Activated T-cell treated with anti-CD3 and anti-CD28 coated beads, Interleukin-2, amount 50 U/mL, for 48 hours (primary cell): ENCODE results near the gene CD79B.
A peak's percentile ranks its signal among the peaks of the same experiment; 100 is the strongest.
"Not testable (repeated sequence)": the region's sequence is repeated elsewhere in the genome, so short reads cannot be mapped to it uniquely, and the experiment has no call there.

Experiments used
- DNase-seq, 2 experiments: peaks; one replicate each; pipeline ENCODE4 v3.0.0-alpha.2; 2020

CD79B gene

DNA sequence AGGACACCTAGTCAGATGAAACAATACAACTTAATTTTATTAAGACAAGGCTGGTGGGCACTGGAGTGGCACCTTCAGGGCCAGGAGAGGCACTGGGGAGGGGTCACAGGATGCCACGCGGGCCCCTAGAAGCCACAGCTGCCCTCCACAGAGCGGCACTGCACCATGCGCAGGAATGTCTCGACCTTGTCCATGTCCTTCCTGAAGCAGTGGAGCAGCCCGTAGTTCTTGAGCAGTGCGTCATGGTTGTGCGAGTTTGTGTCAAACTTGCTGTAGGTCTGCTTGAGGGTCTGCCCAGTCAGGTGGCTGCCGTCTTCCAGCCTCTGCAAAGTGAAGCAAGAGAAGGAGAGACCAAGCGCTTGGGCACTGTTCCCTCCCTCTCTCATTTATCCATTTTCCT lies 22.5 kb downstream of the CD79B start:
- DNase-seq, result not testable (repeated sequence)

- peak in 1 of 2 experiments; percentile 42 for DNase-seq
Measured at GRCh38 chr17:63907161-63907778, 24.9 kb downstream of the CD79B start.

GRCh38 chr17:63904796-63905195 lies 27.3 kb downstream of the CD79B start:
- not testable (repeated sequence) for DNase-seq

- not testable (repeated sequence) for DNase-seq
Measured at GRCh38 chr17:63903787-63904201, 28.3 kb downstream of the CD79B start.

- not testable (repeated sequence) for DNase-seq
Measured at GRCh38 chr17:63901971-63902370, 30.2 kb downstream of the CD79B start.

- DNase-seq, result peak; percentile 46 to 62
Measured at GRCh38 chr17:63898899-63899798, 33.0 kb downstream of the CD79B start.

DNA sequence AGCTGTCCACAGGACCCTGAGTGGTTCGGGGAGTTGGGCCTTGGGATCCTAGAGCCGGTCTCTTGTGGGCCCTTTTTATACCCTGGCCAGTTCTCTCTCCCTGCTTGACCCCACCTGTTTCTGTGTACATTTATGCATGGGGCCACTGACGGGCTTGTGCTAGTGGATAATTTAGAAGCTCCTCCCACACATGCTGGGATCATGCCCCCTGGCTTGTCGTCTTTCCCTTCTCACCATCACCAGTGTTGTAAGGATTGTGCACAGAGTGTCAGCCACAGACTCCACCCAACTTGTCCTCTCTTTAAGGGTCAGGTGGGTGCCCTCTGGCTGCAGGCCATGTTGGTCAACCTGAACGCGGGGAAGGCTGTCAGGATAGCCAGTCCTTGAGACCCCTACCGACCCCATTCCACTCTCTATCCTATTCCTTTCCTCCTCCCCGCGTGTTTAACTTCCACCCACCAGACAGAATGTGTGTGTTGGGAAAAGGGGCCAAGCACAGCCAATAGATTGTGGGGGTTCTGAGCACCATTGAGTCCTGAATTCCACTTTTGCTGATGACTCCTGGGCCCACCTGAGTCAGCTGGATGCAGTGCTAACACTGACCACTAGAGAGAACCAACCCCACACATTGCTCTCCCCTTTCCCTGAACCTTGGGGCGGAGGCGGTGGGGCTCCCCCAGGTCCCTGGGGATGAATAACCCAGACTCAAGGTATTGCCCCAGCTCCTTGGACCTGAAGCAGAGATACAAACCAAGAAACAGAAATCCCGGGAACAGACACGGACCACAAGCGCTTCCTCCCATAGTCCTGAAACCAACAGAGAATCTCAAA lies 35.4 kb downstream of the CD79B start, which contains the start of gene CSH1:
TSS of gene CSH1 (minus strand) at position 51 of the 831 bp plus-strand sequence. CDS start 63 bp downstream, outside the sequence.
- DNase-seq, result not testable (repeated sequence)

DNA sequence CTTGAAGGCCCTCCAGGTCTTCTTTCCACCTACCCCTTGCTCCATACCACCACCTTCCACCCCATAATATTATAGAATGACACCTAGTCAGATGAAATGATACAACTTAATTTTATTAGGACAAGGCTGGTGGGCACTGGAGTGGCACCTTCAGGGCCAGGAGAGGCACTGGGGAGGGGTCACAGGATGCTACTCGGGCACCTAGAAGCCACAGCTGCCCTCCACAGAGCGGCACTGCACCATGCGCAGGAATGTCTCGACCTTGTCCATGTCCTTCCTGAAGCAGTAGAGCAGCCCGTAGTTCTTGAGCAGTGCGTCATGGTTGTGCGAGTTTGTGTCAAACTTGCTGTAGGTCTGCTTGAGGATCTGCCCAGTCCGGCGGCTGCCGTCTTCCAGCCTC lies 37.3 kb downstream of the CD79B start:
- not testable (repeated sequence) for DNase-seq

- not testable (repeated sequence) for DNase-seq
Measured at GRCh38 chr17:63894021-63894420, 38.1 kb downstream of the CD79B start.

GRCh38 chr17:63892316-63893037 lies 39.7 kb downstream of the CD79B start:
- DNase-seq, result not testable (repeated sequence)

DNA sequence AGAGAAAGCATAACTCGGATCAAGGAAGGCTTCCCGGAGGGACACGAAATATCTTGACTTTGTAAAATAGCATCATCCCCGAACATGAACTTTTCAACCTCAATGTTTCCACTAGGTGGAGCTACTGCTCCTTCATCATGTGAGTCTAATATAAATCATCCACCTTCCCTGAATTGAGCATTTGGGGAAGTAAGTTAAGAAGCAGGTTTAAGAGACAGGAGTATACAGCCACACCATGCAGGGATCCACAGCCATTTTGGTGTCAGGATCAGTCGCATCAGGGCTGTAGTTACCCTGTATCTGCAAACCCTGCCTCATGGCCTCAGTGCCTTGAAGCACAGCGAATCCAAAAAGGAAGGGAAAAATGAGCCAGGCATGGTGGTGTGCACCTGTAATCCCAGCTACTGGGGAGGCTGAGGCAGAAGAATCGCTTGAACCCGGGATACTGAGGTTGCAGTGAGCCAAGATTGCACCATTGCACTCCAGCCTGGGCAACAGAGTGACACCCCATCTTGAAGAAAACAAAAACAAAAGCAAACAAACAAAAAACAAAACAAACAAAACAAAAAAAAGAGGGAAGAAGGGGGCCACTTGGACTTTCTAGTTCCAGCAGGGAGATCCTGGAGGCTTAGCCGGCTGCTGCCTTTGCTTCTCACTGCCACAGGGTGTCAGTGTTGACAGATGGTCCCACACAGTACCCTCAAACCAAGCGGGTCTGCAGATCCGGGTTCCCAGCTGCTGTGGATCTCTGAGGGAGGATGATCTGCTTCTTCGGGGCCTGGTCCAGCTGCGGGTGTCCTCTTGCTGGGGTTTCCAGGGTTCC lies 42.9 kb downstream of the CD79B start:
- DNase-seq, result not testable (repeated sequence)

DNA sequence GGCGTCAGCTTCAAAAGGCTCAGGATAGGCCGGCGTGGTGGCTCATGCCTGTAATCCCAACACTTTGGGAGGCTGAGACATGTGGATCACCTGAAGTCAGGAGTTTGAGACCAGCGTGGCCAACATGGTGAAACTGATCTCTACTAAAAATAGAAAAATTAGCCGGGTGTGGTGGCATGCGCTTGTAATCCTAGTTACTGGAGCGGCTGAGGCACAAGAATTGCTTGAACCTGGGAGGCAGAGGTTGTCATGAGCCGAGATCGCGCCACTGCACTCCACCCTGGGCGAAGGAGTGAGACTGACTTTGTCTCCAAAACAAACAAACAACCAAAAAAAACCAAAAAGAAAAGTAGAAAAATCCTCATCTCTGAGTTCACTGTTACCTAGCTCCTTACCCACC lies 47.0 kb downstream of the CD79B start:
- DNase-seq, result not testable (repeated sequence)

GRCh38 chr17:63882626-63883126 lies 49.5 kb downstream of the CD79B start:
- DNase-seq, result not testable (repeated sequence)

DNA sequence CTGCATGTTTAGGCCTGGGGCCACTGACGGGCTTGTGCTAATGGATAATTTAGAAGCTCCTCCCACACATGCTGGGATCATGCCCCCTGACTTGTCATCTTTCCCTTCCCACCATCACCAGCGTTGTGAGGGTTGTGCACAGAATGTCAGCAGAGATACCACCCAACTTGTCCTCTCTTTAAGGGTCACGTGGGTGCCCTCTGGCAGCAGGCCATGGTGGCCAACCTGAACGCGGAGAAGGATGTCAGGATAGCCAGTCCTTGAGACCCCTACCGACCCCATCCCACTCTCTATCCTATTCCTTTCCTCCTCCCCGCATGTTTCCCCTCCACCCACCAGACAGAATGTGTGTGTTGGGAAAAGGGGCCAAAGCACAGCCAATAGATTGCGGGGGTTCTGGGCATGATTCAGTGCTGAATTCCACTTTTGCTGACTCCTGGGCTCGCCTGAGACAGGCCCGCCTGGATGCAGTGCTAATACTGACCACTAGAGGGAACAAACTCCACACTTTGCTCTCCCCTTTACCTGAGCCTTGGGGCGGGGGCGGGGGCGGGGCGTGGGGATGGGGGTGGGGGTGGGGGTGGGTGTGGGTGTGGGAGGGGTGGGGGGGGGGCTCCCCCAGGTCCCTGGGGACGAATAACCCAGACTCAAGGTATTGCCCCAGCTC lies 50.1 kb downstream of the CD79B start, which contains the start of gene GH2:
TSS of gene GH2 (minus strand) at position 10 of the 667 bp plus-strand sequence. CDS start 143 bp downstream, outside the sequence.
- peak; percentile 65 to 75 for DNase-seq

DNA sequence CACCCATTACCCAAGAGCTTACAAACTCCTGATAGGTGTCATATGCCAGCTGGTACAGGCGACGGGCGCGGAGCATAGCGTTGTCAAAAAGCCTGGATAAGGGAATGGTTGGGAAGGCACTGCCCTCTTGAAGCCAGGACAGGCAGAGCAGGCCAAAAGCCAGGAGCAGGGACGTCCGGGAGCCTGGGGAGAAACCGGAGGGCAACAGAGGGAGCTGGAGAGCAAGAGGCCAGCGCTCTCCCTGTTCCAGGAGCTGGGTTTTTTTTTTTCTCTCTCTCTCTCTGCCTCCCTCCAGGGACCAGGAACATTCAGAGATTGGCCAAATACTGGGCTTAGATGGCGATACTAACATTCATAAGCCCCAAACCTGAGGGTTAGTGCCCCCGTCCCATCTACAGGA lies 50.8 kb downstream of the CD79B start:
- DNase-seq, result not testable (repeated sequence)

GRCh38 chr17:63880706-63881105 lies 51.4 kb downstream of the CD79B start:
- no peak for DNase-seq
